K562 (cell line): ENCODE measurements around the gene UBE2J2. TPM values are rescaled to one million over a fixed set of nuclear protein-coding genes. Genes with fewer than 3 reads are reported as not detected.

ENCODE experiments used
- ATF6 ChIP-seq: sonication (generic); formaldehyde crosslinking; IDR thresholded peaks from 2 replicates; pipeline ENCODE4 v1.4.0; 2020; ENCODE audit warnings: mild to moderate bottlenecking, missing genetic modification reagents
- CHCHD3 ChIP-seq: fragments of 250-450 bp; sonication (Bioruptor Pico); IDR thresholded peaks from 2 replicates; pipeline ENCODE4 v2.1.2; 2022; ENCODE audit warnings: mild to moderate bottlenecking
- GTF2B ChIP-seq: IDR thresholded peaks from 2 replicates; pipeline ENCODE4 v1.6.1; 2011; ENCODE audit not compliant: insufficient read length; ENCODE audit errors: extremely low read depth
- HBP1 ChIP-seq: fragments of 450-650 bp; formaldehyde crosslinking; IDR thresholded peaks from 2 replicates; pipeline ENCODE4 v1.4.0; 2022; ENCODE audit warnings: missing genetic modification characterization
- HMG20A ChIP-seq: fragments of 450-650 bp; formaldehyde crosslinking; conservative IDR thresholded peaks from 2 replicates; pipeline ENCODE4 v1.4.0; 2020; ENCODE audit warnings: mild to moderate bottlenecking, mixed read lengths
- HNRNPH1 ChIP-seq: fragments of 200-400 bp; formaldehyde crosslinking; optimal IDR thresholded peaks from 2 replicates; pipeline ENCODE3; 2017; ENCODE audit warnings: low read depth, mild to moderate bottlenecking, low read length, moderate library complexity
- KLF13 ChIP-seq: fragments of 450-650 bp; IDR thresholded peaks from 2 replicates; pipeline ENCODE4 v1.6.1; 2016; ENCODE audit warnings: missing genetic modification characterization, low read depth, mild to moderate bottlenecking, missing compliant biosample characterization, moderate library complexity, borderline replicate concordance
- MED1 ChIP-seq: sonication (generic); formaldehyde crosslinking; IDR thresholded peaks from 2 replicates; pipeline ENCODE4 v1.8.1; 2023; ENCODE audit warnings: missing genetic modification reagents, borderline replicate concordance
- NBN ChIP-seq: fragments of 450-650 bp; IDR thresholded peaks from 2 replicates; pipeline ENCODE4 v1.6.1; 2016; ENCODE audit warnings: low read depth, mild to moderate bottlenecking
- POLR2A ChIP-seq: fragments of 450-650 bp; conservative IDR thresholded peaks from 2 replicates; pipeline ENCODE4 v1.6.1; 2016
- SNIP1 ChIP-seq: fragments of 450-650 bp; IDR thresholded peaks from 2 replicates; pipeline ENCODE4 v1.7.1; 2017; ENCODE audit warnings: low read depth, mild to moderate bottlenecking
- SRF ChIP-seq, 2 experiments: fragments of 250-450, 450-650 bp in 1 of 2; sonication (Bioruptor Pico) in 1 of 2; sonication (generic) in 1 of 2; formaldehyde crosslinking; IDR thresholded peaks; 2 replicates each; pipeline versions ENCODE4 v1.5.0 to v1.5.1; 2020 to 2022; ENCODE audit warnings: mild to moderate bottlenecking in 1 of 2, missing genetic modification reagents in 1 of 2
- SRSF3 ChIP-seq: fragments of 200-400 bp; formaldehyde crosslinking; IDR thresholded peaks from 2 replicates; pipeline ENCODE4 v1.6.1; 2016; ENCODE audit warnings: mild to moderate bottlenecking, low read length, moderate library complexity; ENCODE audit not compliant: insufficient read depth
- SRSF7 ChIP-seq: fragments of 200-400 bp; formaldehyde crosslinking; optimal IDR thresholded peaks from 2 replicates; pipeline ENCODE3; 2017; ENCODE audit warnings: mild to moderate bottlenecking, low read depth, low read length
- STAG1 ChIP-seq: sonication (generic); formaldehyde crosslinking; IDR thresholded peaks from 2 replicates; pipeline ENCODE4 v1.5.0; 2020; ENCODE audit warnings: missing genetic modification reagents, borderline replicate concordance
- STAT5B ChIP-seq: fragments of 250-450 bp; sonication (Bioruptor Pico); IDR thresholded peaks from 2 replicates; pipeline ENCODE4 v1.8.0; 2021; ENCODE audit warnings: mild to moderate bottlenecking, inconsistent platforms
- ZFX ChIP-seq: sonication (generic); formaldehyde crosslinking; IDR thresholded peaks from 2 replicates; pipeline ENCODE4 v1.8.0; 2022; ENCODE audit warnings: mild to moderate bottlenecking, missing genetic modification reagents, moderate library complexity
- ZNF134 ChIP-seq: fragments of 250-450 bp; sonication (Bioruptor Pico); conservative IDR thresholded peaks from 2 replicates; pipeline ENCODE4 v1.4.0; 2020
- ZNF212 ChIP-seq: fragments of 450-650 bp; formaldehyde crosslinking; IDR thresholded peaks from 2 replicates; pipeline ENCODE4 v1.4.0; 2020; ENCODE audit warnings: mild to moderate bottlenecking
- polyA plus RNA-seq, 8 experiments: library from polyadenylated mRNA; depleted of rRNA in 4 of 8; stranded (reverse) in 5 of 8; unstranded in 3 of 8; fragments of >200 nt; fragmentation: Nextera tagmentation in 2 of 8; fragmentation: Illumina TruSeq in 1 of 8; extraction: Ambion mirVana in 2 of 8; extraction: Trizol in 1 of 8; gene quantifications; 2 replicates each; pipeline versions ENCODE4 v1.2.1 to v1.2.3, GENCODE V29; 2011 to 2014; ENCODE audit warnings: inconsistent platforms in 1 of 8, missing spikeins in 1 of 8
- total RNA-seq, 7 experiments: library from RNA; depleted of rRNA in 6 of 7; stranded (reverse); fragments of >200 nt in 6 of 7; fragmentation: Illumina TruSeq in 2 of 7; extraction: Trizol in 2 of 7; gene quantifications; 2 replicates each; pipeline versions ENCODE4 v1.2.1 to v1.2.3, GENCODE V29; 2011 to 2021; ENCODE audit warnings: low replicate concordance in 1 of 7

Gene UBE2J2
- total and polyA plus RNA-seq, 9 of the 15 experiments (the other 6 are each of a cell fraction or from before 2014, with no cell fraction given), result 0.93 to 112 (median 75.5) TPM

DNA sequence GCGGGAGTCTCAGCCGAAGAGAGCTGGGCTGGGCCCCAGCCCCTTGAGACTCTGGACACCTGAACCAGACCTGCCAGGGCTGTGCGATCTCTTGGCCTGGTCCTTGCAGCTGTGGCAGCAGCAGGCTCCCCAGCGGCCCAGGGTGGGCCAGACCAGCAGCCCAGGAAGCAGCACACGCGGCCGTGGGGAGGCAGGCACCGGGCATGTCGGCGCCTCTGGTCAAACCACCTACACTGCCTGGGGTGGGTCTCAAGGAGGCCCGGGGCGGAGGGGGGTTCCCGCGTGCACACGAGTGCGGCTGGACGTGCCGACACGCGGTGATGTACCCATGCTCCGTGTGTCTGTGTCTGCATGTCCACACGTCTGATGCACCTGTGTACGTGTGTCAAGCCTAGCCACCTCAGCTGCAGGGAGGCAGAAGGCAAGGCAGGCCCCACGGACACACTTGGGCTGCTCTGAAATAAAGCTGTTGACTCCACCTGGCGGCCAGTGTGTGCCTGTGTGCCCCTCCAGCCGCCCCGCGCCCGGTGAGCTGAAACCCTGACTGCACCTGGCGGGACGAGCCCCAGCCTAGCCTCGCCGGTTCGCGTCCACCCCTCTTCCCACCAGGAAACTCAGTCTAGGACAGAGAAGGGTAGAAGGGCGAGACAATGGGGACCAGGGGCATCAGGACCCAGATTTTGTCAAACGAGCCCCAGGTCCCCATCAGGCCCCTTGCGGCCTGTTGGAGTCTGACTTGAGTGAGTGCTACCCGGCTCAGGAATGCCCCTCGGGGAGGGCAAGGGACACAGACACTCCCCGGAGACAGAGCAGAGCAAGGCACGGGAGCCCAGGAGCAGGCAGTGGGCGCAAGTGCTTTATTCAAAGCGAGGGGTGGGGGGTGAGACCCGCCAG, 18.1 kb upstream of the UBE2J2 start (continued):
- no peak for TF ChIP-seq KLF13 (tag)
- TF ChIP-seq SNIP1, result no peak
- no peak for TF ChIP-seq HBP1 (CRISPR knock-in tag)
- TF ChIP-seq POLR2A, result peak; percentile 49
- TF ChIP-seq HNRNPH1, result no peak
- TF ChIP-seq ATF6 (CRISPR knock-in tag), result peak; percentile 63; the same call in 1 of the 2 replicates
- TF ChIP-seq SRF (CRISPR knock-in tag; IDR thresholded peaks at IDR 0.05), result peak in 1 of 2 experiments; percentile 78; a peak in 1 of 4 replicates
- TF ChIP-seq STAG1, result peak; percentile 92
- no peak for TF ChIP-seq SRSF3
- TF ChIP-seq ZFX, result peak; percentile 30; the same call in 1 of the 2 replicates
- no peak for TF ChIP-seq ZNF134 (CRISPR knock-in tag)
- TF ChIP-seq GTF2B, result no peak
- TF ChIP-seq CHCHD3 (CRISPR knock-in tag), result no peak
- TF ChIP-seq NBN, result no peak
- no peak for TF ChIP-seq STAT5B (CRISPR knock-in tag)
- no peak for TF ChIP-seq ZNF212 (CRISPR knock-in tag)
- no peak for TF ChIP-seq SRSF7
- no peak for TF ChIP-seq MED1 (CRISPR knock-in tag)
- TF ChIP-seq HMG20A (CRISPR knock-in tag), result no peak
